Breast epithelium (tissue), 4 donors: ENCODE results near the gene RWDD4. TPM values are rescaled to one million over a fixed set of nuclear protein-coding genes. Genes with fewer than 3 reads are reported as not detected.

Experiments
- DNase-seq, 2 donors: peaks; one replicate each; pipeline ENCODE4 v3.0.0-alpha.2; 2019; ENCODE audit warnings: low spot score in 2 of 2
- H3K27ac ChIP-seq, 2 donors: fragments of 200-600 bp; sonication (generic) in 1 of 2; one replicate each; pipeline ENCODE4 v1.5.1; 2016 to 2019; ENCODE audit warnings: mild to moderate bottlenecking in 1 of 2
- H3K27me3 ChIP-seq, 2 donors: fragments of 200-600 bp; sonication (generic) in 1 of 2; one replicate each; pipeline versions ENCODE4 v1.5.1 to v1.6.0; 2017 to 2019; ENCODE audit warnings: control low read depth in 1 of 2, mild to moderate bottlenecking in 1 of 2
- H3K36me3 ChIP-seq: fragments of 200-600 bp; one replicate; pipeline ENCODE4 v1.5.1; 2019
- H3K4me1 ChIP-seq, 2 donors: fragments of 200-600 bp; sonication (generic); one replicate each; pipeline ENCODE4 v1.5.1; 2016 to 2019; ENCODE audit warnings: control low read depth in 1 of 2
- H3K4me3 ChIP-seq, 3 donors: fragments of 200-600 bp; sonication (generic); 1 replicate in 2 of 3; 2 replicates in 1 of 3; pipeline ENCODE4 v1.5.1; 2016 to 2019; ENCODE audit warnings: mild to moderate bottlenecking in 3 of 3, moderate library complexity in 2 of 3
- H3K9me3 ChIP-seq, 2 donors: fragments of 200-600 bp; sonication (generic) in 1 of 2; one replicate each; pipeline ENCODE4 v1.5.1; 2016 to 2019; ENCODE audit warnings: control low read depth in 1 of 2
- CTCF ChIP-seq, 3 donors: fragments of 450-650 bp; IDR thresholded peaks; one replicate each; pipeline ENCODE4 v1.5.1; 2016 to 2017; ENCODE audit warnings: antibody characterized with exemption in 3 of 3, mild to moderate bottlenecking in 3 of 3, moderate library complexity in 3 of 3
- POLR2A ChIP-seq: fragments of 450-650 bp; IDR thresholded peaks from one replicate; pipeline ENCODE4 v1.6.1; 2016; ENCODE audit warnings: antibody characterized with exemption, mild to moderate bottlenecking, moderate library complexity
- POLR2AphosphoS5 ChIP-seq, 3 donors: sonication (generic); formaldehyde crosslinking; IDR thresholded peaks; one replicate each; pipeline ENCODE4 v1.6.1; 2017; ENCODE audit warnings: antibody characterized with exemption in 3 of 3
- intact Hi-C: fragments of 100-400 bp; cut with DNase I; formaldehyde crosslinking; loops from one replicate; pipeline ENCODE4 v1.15.1; 2023; ENCODE audit warnings: low total_unique reads
- total RNA-seq, 3 donors: library from RNA; depleted of rRNA; stranded (reverse); fragments of >200 nt; gene quantifications; one replicate each; pipeline ENCODE4 v1.1.0, GENCODE V29; 2016

RWDD4 gene
- total RNA-seq, 3 donors from 2014 or later, result 19.3 to 27.2 (median 20.8) TPM

- H3K4me1 ChIP-seq, result no peaks in the 10 kb centered on the region
- no peak for DNase-seq
- H3K36me3 ChIP-seq, result no peaks in the 10 kb centered on the region
- no peak overlapping the region for H3K27ac ChIP-seq
- TF ChIP-seq POLR2AphosphoS5 (IDR thresholded peaks at IDR 0.05) (no peak), POLR2A (no peak), CTCF (IDR thresholded peaks at IDR 0.05) (no peak)
- no peak overlapping the region for H3K4me3 ChIP-seq
- no peaks in the 10 kb centered on the region for H3K9me3 ChIP-seq
- intact Hi-C loops, result no loop called here
- no peaks in the 10 kb centered on the region for H3K27me3 ChIP-seq
Observed at GRCh38 chr4:183617075-183617474, 41.9 kb downstream of the RWDD4 start.

- no peak for DNase-seq
- Histone ChIP-seq H3K36me3 (no peaks in the 10 kb centered on the region), H3K27me3 (no peaks in the 10 kb centered on the region), H3K4me3 (no peak overlapping the region), H3K4me1 (no peaks in the 10 kb centered on the region), H3K27ac (no peak overlapping the region), H3K9me3 (no peaks in the 10 kb centered on the region)
- TF ChIP-seq POLR2A, result no peak
- no peak for TF ChIP-seq POLR2AphosphoS5 (IDR thresholded peaks at IDR 0.05)
- TF ChIP-seq CTCF (IDR thresholded peaks at IDR 0.05), result no peak
- intact Hi-C loops, result no loop called here
Observed at GRCh38 chr4:183612329-183613250, 46.4 kb downstream of the RWDD4 start.

GRCh38 chr4:183611210-183611830 lies 47.7 kb downstream of the RWDD4 start:
- H3K27me3 ChIP-seq, result no peaks in the 10 kb centered on the region
- no peak overlapping the region for H3K27ac ChIP-seq
- no peaks in the 10 kb centered on the region for H3K36me3 ChIP-seq
- no peak for DNase-seq
- H3K4me1 ChIP-seq, result no peaks in the 10 kb centered on the region
- no peaks in the 10 kb centered on the region for H3K9me3 ChIP-seq
- H3K4me3 ChIP-seq, result no peak overlapping the region
- no peak for TF ChIP-seq POLR2AphosphoS5 (IDR thresholded peaks at IDR 0.05)
- TF ChIP-seq CTCF (IDR thresholded peaks at IDR 0.05), result no peak
- TF ChIP-seq POLR2A, result no peak
- intact Hi-C loops, result no loop called here

- Histone ChIP-seq H3K4me3 (no peak overlapping the region), H3K27ac (no peak overlapping the region), H3K9me3 (no peaks in the 10 kb centered on the region), H3K27me3 (no peaks in the 10 kb centered on the region), H3K36me3 (no peaks in the 10 kb centered on the region), H3K4me1 (no peaks in the 10 kb centered on the region)
- TF ChIP-seq POLR2AphosphoS5 (IDR thresholded peaks at IDR 0.05) (peak in 1 of 3 donors; percentile 15), CTCF (IDR thresholded peaks at IDR 0.05) (no peak), POLR2A (no peak)
- no peak for DNase-seq
- intact Hi-C loops, result no loop called here
Observed at GRCh38 chr4:183610613-183611012, 48.4 kb downstream of the RWDD4 start.

- Histone ChIP-seq H3K36me3 (no peaks in the 10 kb centered on the region), H3K9me3 (no peaks in the 10 kb centered on the region), H3K27me3 (no peaks in the 10 kb centered on the region), H3K4me3 (no peak overlapping the region), H3K4me1 (no peaks in the 10 kb centered on the region), H3K27ac (no peak overlapping the region)
- DNase-seq, result no peak
- TF ChIP-seq POLR2A (no peak), CTCF (IDR thresholded peaks at IDR 0.05) (no peak)
- intact Hi-C loops, result no loop called here
Observed at GRCh38 chr4:183610033-183610432, 49.0 kb downstream of the RWDD4 start.
